ENCODE results near the gene ARHGEF11. TPM values are rescaled to one million over a fixed set of nuclear protein-coding genes. Genes with fewer than 3 reads are reported as not detected.

The ARHGEF11 gene
- polyA plus RNA-seq, 1 donor (not counting 4 experiments of a cell fraction or from before 2014, with no cell fraction given), result 8.0 TPM

GRCh38 chr1:156901966-156902915 is 143.3 kb downstream of the ARHGEF11 start:
- dilution Hi-C loops (cut with MboI; ENCODE audit: extremely low pct_ligation_motif_present, low sequenced_read_pairs), result no loop called here
- no peak overlapping the region for H3K4me3 ChIP-seq (ENCODE audit: control insufficient read depth in 2 of 3, extremely low read depth in 1 of 3, insufficient read depth in 2 of 3, low read depth in 1 of 3, low read length in 3 of 3)
- TF ChIP-seq, protein P1, sequence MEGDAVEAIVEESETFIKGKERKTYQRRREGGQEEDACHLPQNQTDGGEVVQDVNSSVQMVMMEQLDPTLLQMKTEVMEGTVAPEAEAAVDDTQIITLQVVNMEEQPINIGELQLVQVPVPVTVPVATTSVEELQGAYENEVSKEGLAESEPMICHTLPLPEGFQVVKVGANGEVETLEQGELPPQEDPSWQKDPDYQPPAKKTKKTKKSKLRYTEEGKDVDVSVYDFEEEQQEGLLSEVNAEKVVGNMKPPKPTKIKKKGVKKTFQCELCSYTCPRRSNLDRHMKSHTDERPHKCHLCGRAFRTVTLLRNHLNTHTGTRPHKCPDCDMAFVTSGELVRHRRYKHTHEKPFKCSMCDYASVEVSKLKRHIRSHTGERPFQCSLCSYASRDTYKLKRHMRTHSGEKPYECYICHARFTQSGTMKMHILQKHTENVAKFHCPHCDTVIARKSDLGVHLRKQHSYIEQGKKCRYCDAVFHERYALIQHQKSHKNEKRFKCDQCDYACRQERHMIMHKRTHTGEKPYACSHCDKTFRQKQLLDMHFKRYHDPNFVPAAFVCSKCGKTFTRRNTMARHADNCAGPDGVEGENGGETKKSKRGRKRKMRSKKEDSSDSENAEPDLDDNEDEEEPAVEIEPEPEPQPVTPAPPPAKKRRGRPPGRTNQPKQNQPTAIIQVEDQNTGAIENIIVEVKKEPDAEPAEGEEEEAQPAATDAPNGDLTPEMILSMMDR (optimal IDR thresholded peaks at IDR 0.05 in 1 of 3, IDR thresholded peaks at IDR 0.05 in 1 of 3, conservative IDR thresholded peaks at IDR 0.05 in 1 of 3; ENCODE audit: extremely low read depth in 1 of 3, insufficient read depth in 2 of 3, low read length in 3 of 3), result no peak
- no peak for TF ChIP-seq EZH2 (IDR thresholded peaks at IDR 0.05; ENCODE audit: low read length)
- no peaks in the 10 kb centered on the region for H3K9me3 ChIP-seq (ENCODE audit: control insufficient read depth, low read depth, low read length)
- H3K36me3 ChIP-seq (ENCODE audit: control insufficient read depth in 2 of 2, extremely low read depth in 1 of 2, insufficient read depth in 2 of 2, low read length in 2 of 2), result no peaks in the 10 kb centered on the region
- H3K9ac ChIP-seq (ENCODE audit: control insufficient read depth, extremely low read depth, insufficient read depth, low read length), result no peak overlapping the region
- H3K4me2 ChIP-seq (ENCODE audit: control insufficient read depth, extremely low read depth, insufficient read depth, low read depth, low read length), result no peak overlapping the region
- H3K9me1 ChIP-seq (ENCODE audit: control insufficient read depth, extremely low read depth, insufficient read depth, low read length), result no peaks in the 10 kb centered on the region
- peaks cover 23% of the 10 kb centered on the region for H3K4me1 ChIP-seq (ENCODE audit: control insufficient read depth, extremely low read depth, insufficient read depth, low read length)
- H3K27ac ChIP-seq (ENCODE audit: control insufficient read depth, insufficient read depth, low read length), result no peak overlapping the region
- H3K79me2 ChIP-seq (ENCODE audit: control insufficient read depth, insufficient read depth, low read length), result no peaks in the 10 kb centered on the region
- no peaks in the 10 kb centered on the region for H3K27me3 ChIP-seq (ENCODE audit: control insufficient read depth, extremely low read depth, insufficient read depth, low read length)
- H2AFZ ChIP-seq (ENCODE audit: control insufficient read depth, low read length), result no peak overlapping the region
- no peak for FAIRE-seq
- no peak for DNase-seq (ENCODE audit: low read depth, low spot score)
- no peaks in the 10 kb centered on the region for H4K20me1 ChIP-seq (ENCODE audit: control insufficient read depth, extremely low read depth, insufficient read depth, low read length)

DNA sequence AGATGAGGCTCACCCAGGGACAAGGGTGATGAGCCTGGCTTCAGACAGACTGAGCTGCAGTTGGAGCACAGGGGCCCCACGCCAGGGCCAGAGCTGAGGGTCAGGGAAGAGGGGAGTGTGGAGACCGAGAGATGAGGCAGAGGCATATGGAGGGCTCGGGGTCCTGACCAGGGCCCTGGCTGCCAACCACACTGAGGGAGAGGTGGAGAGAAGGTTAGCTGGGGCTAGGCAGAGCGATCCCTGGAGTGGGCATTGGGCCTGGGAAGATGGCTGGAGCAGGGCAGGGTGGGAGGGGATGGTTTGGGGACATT is 144.0 kb downstream of the ARHGEF11 start:
- no peak for TF ChIP-seq EZH2 (IDR thresholded peaks at IDR 0.05; ENCODE audit: low read length)
- TF ChIP-seq, protein P1 (optimal IDR thresholded peaks at IDR 0.05 in 1 of 3, IDR thresholded peaks at IDR 0.05 in 1 of 3, conservative IDR thresholded peaks at IDR 0.05 in 1 of 3; ENCODE audit: extremely low read depth in 1 of 3, insufficient read depth in 2 of 3, low read length in 3 of 3), result no peak
- no peak overlapping the region for H3K27ac ChIP-seq (ENCODE audit: control insufficient read depth, insufficient read depth, low read length)
- no peak for DNase-seq (ENCODE audit: low read depth, low spot score)
- H3K27me3 ChIP-seq (ENCODE audit: control insufficient read depth, extremely low read depth, insufficient read depth, low read length), result no peaks in the 10 kb centered on the region
- H3K9ac ChIP-seq (ENCODE audit: control insufficient read depth, extremely low read depth, insufficient read depth, low read length), result no peak overlapping the region
- no peaks in the 10 kb centered on the region for H3K9me3 ChIP-seq (ENCODE audit: control insufficient read depth, low read depth, low read length)
- H4K20me1 ChIP-seq (ENCODE audit: control insufficient read depth, extremely low read depth, insufficient read depth, low read length), result no peaks in the 10 kb centered on the region
- H3K4me1 ChIP-seq (ENCODE audit: control insufficient read depth, extremely low read depth, insufficient read depth, low read length), result peaks cover 24% of the 10 kb centered on the region
- H3K79me2 ChIP-seq (ENCODE audit: control insufficient read depth, insufficient read depth, low read length), result no peaks in the 10 kb centered on the region
- dilution Hi-C loops (cut with MboI; ENCODE audit: extremely low pct_ligation_motif_present, low sequenced_read_pairs), result no loop called here
- no peak overlapping the region for H3K4me3 ChIP-seq (ENCODE audit: control insufficient read depth in 2 of 3, extremely low read depth in 1 of 3, insufficient read depth in 2 of 3, low read depth in 1 of 3, low read length in 3 of 3)
- H2AFZ ChIP-seq (ENCODE audit: control insufficient read depth, low read length), result no peak overlapping the region
- H3K9me1 ChIP-seq (ENCODE audit: control insufficient read depth, extremely low read depth, insufficient read depth, low read length), result no peaks in the 10 kb centered on the region
- no peak overlapping the region for H3K4me2 ChIP-seq (ENCODE audit: control insufficient read depth, extremely low read depth, insufficient read depth, low read depth, low read length)
- no peaks in the 10 kb centered on the region for H3K36me3 ChIP-seq (ENCODE audit: control insufficient read depth in 2 of 2, extremely low read depth in 1 of 2, insufficient read depth in 2 of 2, low read length in 2 of 2)
- FAIRE-seq, result no peak
